ENCODE measurements around the gene CGREF1. TPM values are rescaled to one million over a fixed set of nuclear protein-coding genes. Genes with fewer than 3 reads are reported as not detected.

CGREF1 gene
- total and polyA plus RNA-seq, 2 donors (not counting 3 experiments of a cell fraction or from before 2014, with no cell fraction given): 2.9 to 5.8 TPM

DNA sequence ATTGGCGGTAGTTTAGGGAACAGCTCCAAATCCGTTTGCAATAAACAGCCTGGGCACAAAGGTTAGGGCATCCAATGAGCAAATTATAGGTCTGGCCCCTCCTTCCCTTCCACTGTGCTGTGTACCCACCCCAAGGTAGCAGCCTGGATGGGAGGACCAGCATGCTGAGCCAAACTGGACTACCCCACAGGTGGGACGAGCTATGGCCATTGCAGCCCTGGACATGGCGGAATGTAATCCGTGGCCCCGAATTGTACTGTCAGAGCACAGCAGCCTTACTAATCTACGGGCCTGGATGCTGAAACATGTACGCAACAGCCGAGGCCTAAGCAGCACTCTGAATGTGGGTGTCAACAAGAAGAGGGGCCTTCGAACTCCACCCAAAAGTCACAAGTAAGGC, 60.7 kb downstream of the CGREF1 start:
- ChIA-PET POLR2A (no interaction called here), CTCF (no interaction called here)
- Histone ChIP-seq H3K9ac (replicated peaks; ENCODE audit: extremely low read depth, insufficient read depth, low read length) (no peak overlapping the region), H2AFZ (ENCODE audit: low read depth, low read length) (no peak overlapping the region), H4K20me1 (replicated peaks; ENCODE audit: control insufficient read depth, extremely low read depth, insufficient read depth, low read length) (no peaks in the 10 kb centered on the region), H3K27ac (ENCODE audit: insufficient read depth, low read depth, low read length) (no peak overlapping the region), H3K4me2 (ENCODE audit: insufficient read depth, low read length) (no peak overlapping the region), H3K79me2 (ENCODE audit: control insufficient read depth, insufficient read depth, low read length) (no peaks in the 10 kb centered on the region), H3K36me3 (ENCODE audit: control insufficient read depth in 2 of 2, extremely low read depth in 1 of 2, insufficient read depth in 2 of 2, low read length in 2 of 2) (peaks cover 3 to 30% of the 10 kb centered on the region in 2 experiments), H3K9me1 (replicated peaks; ENCODE audit: control insufficient read depth, extremely low read depth, insufficient read depth, low read length) (no peaks in the 10 kb centered on the region), H3K4me1 (ENCODE audit: control insufficient read depth, extremely low read depth, insufficient read depth, low read length) (peaks cover 11% of the 10 kb centered on the region), H3K4me3 (replicated peaks in 1 of 3; ENCODE audit: insufficient read depth in 1 of 3, low read depth in 1 of 3, low read length in 3 of 3) (no peak overlapping the region), H3K27me3 (ENCODE audit: control insufficient read depth in 2 of 2, insufficient read depth in 2 of 2, low read length in 2 of 2) (no peaks in the 10 kb centered on the region), H3K9me3 (replicated peaks; ENCODE audit: control insufficient read depth, insufficient read depth, low read length) (no peaks in the 10 kb centered on the region)
- FAIRE-seq (no peak), DNase-seq (ENCODE audit: low read depth, low spot score) (no peak)
- BruUV-seq (replicated peaks): no TSS peak
- dilution Hi-C loops (cut with MboI; ENCODE audit: extremely low pct_ligation_motif_present, low sequenced_read_pairs): no loop called here
- intact Hi-C loops (cut with micrococcal nuclease): no loop called here
- TF ChIP-seq JUN (IDR thresholded peaks at IDR 0.05; ENCODE audit: borderline replicate concordance, insufficient read depth, insufficient read length, low read depth) (no peak), POLR2A (IDR thresholded peaks at IDR 0.05; ENCODE audit: low read depth, low read length) (no peak), MYC (IDR thresholded peaks at IDR 0.05; ENCODE audit: low read depth, low read length) (no peak), FOS (IDR thresholded peaks at IDR 0.05; ENCODE audit: borderline replicate concordance, insufficient read depth, low read length) (no peak), GATA2 (IDR thresholded peaks at IDR 0.05; ENCODE audit: insufficient read depth, insufficient read length, low read depth, low read length) (no peak), EZH2 (IDR thresholded peaks at IDR 0.05; ENCODE audit: borderline replicate concordance, low read depth, low read length, severe bottlenecking) (no peak), POLR2AphosphoS5 (IDR thresholded peaks at IDR 0.05; ENCODE audit: insufficient read depth, low read depth, low read length) (no peak)
- TF ChIP-seq, protein P1, sequence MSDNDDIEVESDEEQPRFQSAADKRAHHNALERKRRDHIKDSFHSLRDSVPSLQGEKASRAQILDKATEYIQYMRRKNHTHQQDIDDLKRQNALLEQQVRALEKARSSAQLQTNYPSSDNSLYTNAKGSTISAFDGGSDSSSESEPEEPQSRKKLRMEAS (IDR thresholded peaks at IDR 0.05; ENCODE audit: insufficient read depth, insufficient read length): no peak
- TF ChIP-seq, protein P2, sequence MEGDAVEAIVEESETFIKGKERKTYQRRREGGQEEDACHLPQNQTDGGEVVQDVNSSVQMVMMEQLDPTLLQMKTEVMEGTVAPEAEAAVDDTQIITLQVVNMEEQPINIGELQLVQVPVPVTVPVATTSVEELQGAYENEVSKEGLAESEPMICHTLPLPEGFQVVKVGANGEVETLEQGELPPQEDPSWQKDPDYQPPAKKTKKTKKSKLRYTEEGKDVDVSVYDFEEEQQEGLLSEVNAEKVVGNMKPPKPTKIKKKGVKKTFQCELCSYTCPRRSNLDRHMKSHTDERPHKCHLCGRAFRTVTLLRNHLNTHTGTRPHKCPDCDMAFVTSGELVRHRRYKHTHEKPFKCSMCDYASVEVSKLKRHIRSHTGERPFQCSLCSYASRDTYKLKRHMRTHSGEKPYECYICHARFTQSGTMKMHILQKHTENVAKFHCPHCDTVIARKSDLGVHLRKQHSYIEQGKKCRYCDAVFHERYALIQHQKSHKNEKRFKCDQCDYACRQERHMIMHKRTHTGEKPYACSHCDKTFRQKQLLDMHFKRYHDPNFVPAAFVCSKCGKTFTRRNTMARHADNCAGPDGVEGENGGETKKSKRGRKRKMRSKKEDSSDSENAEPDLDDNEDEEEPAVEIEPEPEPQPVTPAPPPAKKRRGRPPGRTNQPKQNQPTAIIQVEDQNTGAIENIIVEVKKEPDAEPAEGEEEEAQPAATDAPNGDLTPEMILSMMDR (IDR thresholded peaks at IDR 0.05; ENCODE audit: extremely low read depth in 1 of 2, insufficient read depth in 1 of 2, low read depth in 1 of 2, low read length in 2 of 2): no peak

All from endothelial cell of umbilical vein (primary cell).